Common myeloid progenitor, CD34-positive (primary cell): ENCODE measurements around the gene FLRT2.
A peak's percentile ranks its signal among the peaks of the same experiment; 100 is the strongest.

ENCODE experiments used
- CTCF ChIA-PET: fragments of 350-600 bp; sonication (Branson Sonifier 250); formaldehyde crosslinking; loops from one replicate; lab custom pipeline; 2021; ENCODE audit warnings: antibody characterized with exemption; lab: Charles Lee
- POLR2A ChIA-PET: fragments of 350-600 bp; sonication (Branson Sonifier 250); formaldehyde crosslinking; loops from one replicate; lab custom pipeline; 2021; ENCODE audit warnings: antibody characterized with exemption; lab: Charles Lee
- DNase-seq, 3 donors: peaks; one replicate each; pipeline versions ENCODE4 v3.0.0 to v3.0.0-alpha.2; 2013
- H3K27ac ChIP-seq, 2 experiments: 1 replicate in 1 of 2; 2 replicates in 1 of 2; pipeline ENCODE4 v1.7.0; 2013; ENCODE audit warnings: inconsistent platforms in 2 of 2, low read length in 2 of 2, mild to moderate bottlenecking in 2 of 2, low read depth in 1 of 2, moderate library complexity in 1 of 2; ENCODE audit not compliant: severe bottlenecking in 2 of 2, insufficient read depth in 1 of 2, poor library complexity in 1 of 2
- H3K27me3 ChIP-seq, 5 experiments: replicated peaks in 2 of 5; 1 replicate in 3 of 5; 2 replicates in 2 of 5; pipeline versions ENCODE4 v1.6.1 to v1.7.0; 2013; ENCODE audit warnings: low read length in 4 of 5, mild to moderate bottlenecking in 2 of 5, moderate library complexity in 2 of 5, inconsistent platforms in 1 of 5; ENCODE audit not compliant: insufficient read depth in 5 of 5, control insufficient read depth in 4 of 5
- H3K36me3 ChIP-seq, 4 experiments: 1 replicate in 2 of 4; 2 replicates in 2 of 4; pipeline versions ENCODE4 v1.6.1 to v1.7.0; 2013; ENCODE audit warnings: low read length in 3 of 4, control low read depth in 1 of 4, mild to moderate bottlenecking in 1 of 4; ENCODE audit not compliant: control insufficient read depth in 4 of 4, insufficient read depth in 4 of 4
- H3K4me1 ChIP-seq, 4 experiments: 1 replicate in 3 of 4; 2 replicates in 1 of 4; pipeline versions ENCODE4 v1.6.1 to v1.7.1; 2013; ENCODE audit warnings: low read length in 3 of 4, mild to moderate bottlenecking in 3 of 4, control low read depth in 1 of 4, inconsistent platforms in 1 of 4, moderate library complexity in 1 of 4; ENCODE audit not compliant: control insufficient read depth in 4 of 4, insufficient read depth in 4 of 4; ENCODE audit errors: control extremely low read depth in 1 of 4
- H3K4me3 ChIP-seq, 7 experiments: 1 replicate in 4 of 7; 2 replicates in 3 of 7; pipeline versions ENCODE4 v1.5.1 to v1.7.0; 2013; ENCODE audit warnings: mild to moderate bottlenecking in 7 of 7, low read length in 6 of 7, moderate library complexity in 6 of 7, inconsistent platforms in 2 of 7, low read depth in 2 of 7, control low read depth in 1 of 7; ENCODE audit not compliant: insufficient read depth in 4 of 7, control insufficient read depth in 1 of 7; ENCODE audit errors: extremely low read depth in 1 of 7
- H3K9me3 ChIP-seq, 5 experiments: 1 replicate in 4 of 5; 2 replicates in 1 of 5; pipeline versions ENCODE4 v1.6.1 to v1.7.1; 2013; ENCODE audit warnings: low read length in 4 of 5, mild to moderate bottlenecking in 2 of 5, inconsistent platforms in 1 of 5, low read depth in 1 of 5, moderate library complexity in 1 of 5; ENCODE audit not compliant: control insufficient read depth in 4 of 5, insufficient read depth in 2 of 5; ENCODE audit errors: control extremely low read depth in 1 of 5
- WGBS: methylation state at CpG from one replicate; pipeline ENCODE4 v1.1.5; 2013; ENCODE audit not compliant: insufficient coverage; 5-methylcytosine and 5-hydroxymethylcytosine counted together

Gene FLRT2

DNA sequence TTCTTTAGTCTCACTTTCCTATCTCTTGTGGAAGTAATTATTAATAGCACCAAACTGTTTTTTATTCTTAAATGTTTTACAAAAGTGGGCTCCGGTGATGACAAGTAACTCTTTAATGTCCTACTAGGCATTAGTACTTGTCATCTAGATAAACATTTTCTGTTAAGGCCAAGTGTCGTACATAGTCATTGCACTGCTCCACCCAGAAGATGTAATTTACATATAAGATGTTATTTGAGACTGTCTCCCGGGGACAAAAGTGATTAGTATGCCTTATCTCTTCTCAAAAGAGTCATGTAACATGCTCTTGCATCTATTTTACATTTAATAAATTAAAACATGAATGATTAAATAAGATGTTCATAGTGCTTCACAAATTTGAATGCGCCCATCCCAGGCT lies 88.4 kb downstream of the FLRT2 start:
- H3K36me3 ChIP-seq: no peaks in the 10 kb centered on the region
- no peaks in the 10 kb centered on the region for H3K9me3 ChIP-seq
- POLR2A ChIA-PET: no interaction called here
- peaks cover 0 to 5% (median 1%) of the 10 kb centered on the region in 4 experiments for H3K4me1 ChIP-seq
- no peak overlapping the region for H3K4me3 ChIP-seq
- H3K27ac ChIP-seq: no peak overlapping the region
- no peaks in the 10 kb centered on the region for H3K27me3 ChIP-seq
- CTCF ChIA-PET: no interaction called here
- DNase-seq: no peak
- 100% methylated on average over 1 of the region's 4 CpGs for WGBS

- H3K27me3 ChIP-seq: no peaks in the 10 kb centered on the region
- peaks cover 0 to 5% (median 4%) of the 10 kb centered on the region in 4 experiments for H3K4me1 ChIP-seq
- H3K9me3 ChIP-seq: no peaks in the 10 kb centered on the region
- ChIA-PET POLR2A (no interaction called here), CTCF (no interaction called here)
- no peaks in the 10 kb centered on the region for H3K36me3 ChIP-seq
- H3K27ac ChIP-seq: no peak overlapping the region
- 95% methylated on average over 2 of the region's 3 CpGs for WGBS
- no peak for DNase-seq
- no peak overlapping the region for H3K4me3 ChIP-seq
Observed at GRCh38 chr14:85618978-85619377, 89.0 kb downstream of the FLRT2 start.

DNA sequence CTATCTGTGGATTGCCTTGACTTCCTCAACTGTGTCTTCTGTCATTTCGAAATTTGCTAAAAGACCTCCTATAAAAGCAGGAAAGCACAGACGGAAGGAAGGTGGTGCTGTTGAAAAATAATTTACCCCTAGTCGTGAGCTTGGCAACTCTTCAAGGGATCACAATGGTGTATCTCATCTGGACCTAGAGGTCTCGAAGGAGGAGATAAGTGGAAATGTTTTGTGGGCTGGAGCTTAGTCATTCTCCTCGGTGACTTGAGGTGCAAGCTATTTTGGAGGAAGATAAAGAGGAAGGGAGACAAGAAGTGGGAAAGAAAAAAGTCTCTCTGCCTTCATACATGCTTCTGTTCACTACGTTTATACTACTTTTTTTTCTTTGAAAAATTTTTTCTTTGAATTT lies 89.9 kb downstream of the FLRT2 start:
- 9% methylated on average over 4 of the region's 6 CpGs for WGBS
- DNase-seq: peak; percentile 5 to 56 (median 34)
- no peak overlapping the region for H3K27ac ChIP-seq
- no peaks in the 10 kb centered on the region for H3K36me3 ChIP-seq
- H3K9me3 ChIP-seq: no peaks in the 10 kb centered on the region
- peaks cover 0 to 6% (median 4%) of the 10 kb centered on the region in 4 experiments for H3K4me1 ChIP-seq
- CTCF ChIA-PET: no interaction called here
- no peaks in the 10 kb centered on the region for H3K27me3 ChIP-seq
- POLR2A ChIA-PET: no interaction called here
- H3K4me3 ChIP-seq: no peak overlapping the region

DNA sequence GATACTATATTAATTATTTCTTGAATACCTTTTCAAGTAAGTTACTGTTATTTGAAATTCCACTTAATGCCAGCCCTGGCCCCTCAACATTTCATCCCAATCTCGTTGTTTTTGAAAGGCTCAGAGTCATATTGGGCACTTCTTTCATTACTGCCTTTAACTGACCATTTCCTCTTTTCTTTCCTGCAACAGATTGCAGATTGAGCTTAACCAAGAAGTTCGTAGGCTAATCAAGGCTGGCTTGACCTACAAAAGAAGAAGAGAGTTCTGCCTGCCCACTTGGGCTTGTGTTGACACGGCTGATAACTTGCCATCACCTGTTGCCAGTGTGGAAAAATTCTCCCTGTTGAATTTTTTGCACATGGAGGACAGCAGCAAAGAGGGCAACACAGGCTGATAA lies 91.0 kb downstream of the FLRT2 start:
- Histone ChIP-seq H3K9me3 (no peaks in the 10 kb centered on the region), H3K4me1 (peaks cover 0 to 6% (median 4%) of the 10 kb centered on the region in 4 experiments), H3K27ac (no peak overlapping the region), H3K4me3 (no peak overlapping the region), H3K36me3 (no peaks in the 10 kb centered on the region), H3K27me3 (no peaks in the 10 kb centered on the region)
- no peak for DNase-seq
- WGBS: 89% methylated on average over 3 of the region's 3 CpGs
- POLR2A ChIA-PET: no interaction called here
- CTCF ChIA-PET: no interaction called here

GRCh38 chr14:85622106-85622505 lies 92.2 kb downstream of the FLRT2 start:
- no peak overlapping the region for H3K27ac ChIP-seq
- no peaks in the 10 kb centered on the region for H3K9me3 ChIP-seq
- no peak for DNase-seq
- CTCF ChIA-PET: interaction anchor here (0.7 kb wide), 1 partner anchor 13 kb away, joined by 3 read pairs; no protein-coding TSS in a partner anchor
- 97% methylated on average over 12 of the region's 13 CpGs for WGBS
- H3K4me1 ChIP-seq: peaks cover 0 to 6% (median 4%) of the 10 kb centered on the region in 4 experiments
- POLR2A ChIA-PET: no interaction called here
- no peaks in the 10 kb centered on the region for H3K36me3 ChIP-seq
- H3K27me3 ChIP-seq: no peaks in the 10 kb centered on the region
- H3K4me3 ChIP-seq: no peak overlapping the region

GRCh38 chr14:85622986-85623685 lies 93.2 kb downstream of the FLRT2 start:
- CTCF ChIA-PET: no interaction called here
- H3K27me3 ChIP-seq: no peaks in the 10 kb centered on the region

DNA sequence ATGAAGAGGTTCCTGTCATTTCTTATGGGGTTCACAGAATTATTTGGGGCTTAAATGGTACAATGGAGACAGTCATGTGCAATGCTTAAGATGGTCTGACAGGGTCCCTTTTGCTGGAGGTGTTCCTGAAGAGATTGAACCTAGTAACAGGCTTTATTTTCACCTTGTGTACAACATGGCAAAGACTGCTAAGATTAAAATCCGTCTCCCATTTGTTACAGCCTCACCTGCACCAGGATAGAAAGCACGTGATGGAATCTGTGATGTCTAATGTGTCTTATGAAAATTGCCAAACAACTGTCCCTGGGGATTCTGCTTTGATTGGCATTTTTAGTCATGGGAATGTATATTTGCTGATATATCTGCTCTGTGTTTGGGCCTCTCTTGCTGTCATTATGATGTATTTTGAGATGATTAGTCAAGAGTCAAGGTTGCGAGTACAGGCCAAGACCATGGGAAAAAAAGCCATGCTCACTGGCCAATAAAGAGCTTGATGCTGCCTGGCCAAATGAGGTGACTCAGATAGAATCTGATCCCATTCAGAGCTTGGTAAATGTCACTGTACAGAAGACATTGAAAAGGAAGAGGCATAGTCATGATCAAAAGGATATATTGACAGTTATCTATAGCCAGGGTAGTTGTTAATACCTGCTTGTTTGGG lies 96.1 kb downstream of the FLRT2 start:
- 100% methylated on average over 2 of the region's 3 CpGs for WGBS
- DNase-seq: no peak
- Histone ChIP-seq H3K27ac (no peak overlapping the region), H3K36me3 (no peaks in the 10 kb centered on the region), H3K4me1 (peaks cover 0 to 4% (median 2%) of the 10 kb centered on the region in 4 experiments), H3K27me3 (no peaks in the 10 kb centered on the region), H3K4me3 (no peak overlapping the region), H3K9me3 (no peaks in the 10 kb centered on the region)
- ChIA-PET CTCF (interaction anchor here (1.2 kb wide), 1 partner anchor 29 kb away, joined by 3 read pairs; no protein-coding TSS in a partner anchor), POLR2A (no interaction called here)

More at GRCh38 chr14:85622986-85623685, 93.2 kb downstream of the FLRT2 start:
- DNase-seq: no peak
- Histone ChIP-seq H3K36me3 (no peaks in the 10 kb centered on the region), H3K27ac (no peak overlapping the region), H3K4me3 (no peak overlapping the region), H3K9me3 (no peaks in the 10 kb centered on the region), H3K4me1 (peaks cover 0 to 6% (median 4%) of the 10 kb centered on the region in 4 experiments)
- POLR2A ChIA-PET: no interaction called here
- 98% methylated on average over 23 of the region's 27 CpGs for WGBS
